HG02943 (cell line): Measurements from ENCODE around the gene MPI.
"Not testable (repeated sequence)": the region's sequence is repeated elsewhere in the genome, so short reads cannot be mapped to it uniquely, and the experiment has no call there.

Experiments used
- ATAC-seq: cut with Tn5 transposase; IDR thresholded peaks from one replicate; pipeline ENCODE4 v1.9.1; 2021; ENCODE audit warnings: mild to moderate bottlenecking, low read depth, moderate library complexity; ENCODE audit not compliant: unreplicated experiment

The MPI gene

DNA sequence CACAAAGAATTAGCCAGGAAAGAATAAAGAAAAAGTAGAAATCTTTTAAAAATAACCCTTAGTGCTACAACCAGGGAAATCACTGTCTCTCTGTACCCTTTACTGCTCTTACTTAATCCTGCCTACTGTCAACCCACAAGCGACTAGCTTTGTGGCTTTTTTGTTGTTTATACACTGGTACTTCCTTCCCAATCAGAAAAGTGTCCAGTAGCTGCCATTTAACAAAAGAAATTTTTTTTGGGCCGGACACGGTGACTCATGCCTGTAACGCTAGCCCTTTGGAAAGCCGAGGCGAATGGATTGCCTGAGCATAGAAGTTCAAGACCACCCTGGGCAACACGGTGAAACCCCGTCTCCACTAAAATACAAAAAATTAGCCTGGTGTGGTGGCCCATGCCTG, 30.6 kb downstream of the MPI start:
- no peak for ATAC-seq

DNA sequence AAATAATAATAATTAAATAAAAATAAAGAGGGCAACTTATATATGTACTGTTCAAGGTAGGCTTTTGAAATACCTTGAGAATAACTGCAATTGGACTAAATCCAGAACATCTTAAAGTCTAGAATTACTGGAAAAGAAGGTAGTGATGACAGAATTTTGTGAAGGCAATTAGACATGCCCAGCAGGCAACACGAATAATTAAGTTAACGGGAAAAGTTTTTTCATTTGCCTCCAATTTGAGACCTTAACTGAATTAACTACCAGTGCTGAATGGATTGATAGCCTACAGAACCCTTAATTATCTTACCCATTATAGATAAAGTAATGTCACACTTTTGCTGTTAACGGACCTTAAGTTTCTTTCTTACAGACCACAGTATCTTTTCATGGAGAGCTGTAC, 34.7 kb downstream of the MPI start:
- no peak for ATAC-seq

DNA sequence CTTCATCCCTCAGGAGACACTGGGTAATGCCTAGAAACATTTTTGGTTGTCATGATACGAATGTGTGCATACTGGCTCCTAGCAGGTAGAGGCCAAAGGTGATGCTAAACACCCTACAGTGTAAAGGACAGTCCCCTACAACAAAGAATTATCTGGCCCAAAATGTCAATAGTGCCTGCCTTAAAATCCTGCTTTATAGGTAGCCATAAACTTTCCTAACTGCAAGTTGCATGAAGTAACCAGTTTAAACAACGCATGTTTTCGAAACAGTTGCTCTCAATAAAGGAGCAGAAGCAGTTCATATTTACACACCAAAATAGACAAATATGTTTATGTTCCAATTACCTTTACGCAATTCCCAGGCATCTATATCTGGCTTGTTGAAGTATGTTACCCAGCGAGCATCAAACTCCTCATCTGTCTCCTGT, 38.9 kb downstream of the MPI start:
- ATAC-seq = no peak

DNA sequence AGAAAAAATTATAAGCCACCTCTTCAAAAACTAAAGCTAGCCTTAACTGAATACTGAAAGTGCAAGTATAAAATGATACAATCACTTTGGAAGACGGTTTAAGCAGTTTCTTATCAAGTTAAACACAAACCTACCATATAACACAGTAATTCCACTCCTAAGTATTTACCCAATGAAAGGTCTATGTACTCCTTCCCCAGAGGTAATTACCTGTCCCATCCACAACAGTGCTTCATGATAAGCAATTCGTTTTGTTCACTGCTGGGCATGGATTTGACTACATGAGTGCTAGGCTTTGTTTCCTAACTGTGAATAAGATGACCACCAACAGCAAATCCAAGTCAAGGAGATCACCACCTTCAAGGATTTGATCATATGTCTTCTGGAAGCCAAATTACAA, 43.7 kb downstream of the MPI start:
- no peak for ATAC-seq

DNA sequence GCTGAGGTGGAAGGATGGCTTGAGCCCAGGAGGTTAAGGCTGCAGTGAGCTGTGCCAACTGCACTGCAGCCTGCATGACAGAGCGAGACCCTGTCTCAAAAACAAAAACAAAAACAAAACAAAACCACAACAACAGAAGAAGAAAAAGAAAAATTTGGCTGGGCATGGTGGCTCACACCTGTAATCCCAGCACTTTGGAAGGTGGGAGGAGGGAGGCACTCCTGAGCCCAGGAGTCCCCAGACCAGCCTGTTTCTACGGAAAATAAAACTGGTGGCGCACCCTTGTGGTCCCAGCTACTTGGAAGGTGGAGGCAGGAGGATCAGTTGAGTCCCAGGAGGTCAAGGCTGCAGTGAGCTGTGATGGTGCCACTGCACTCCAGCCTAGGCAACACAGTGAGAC, 45.4 kb downstream of the MPI start:
- ATAC-seq = not testable (repeated sequence)

DNA sequence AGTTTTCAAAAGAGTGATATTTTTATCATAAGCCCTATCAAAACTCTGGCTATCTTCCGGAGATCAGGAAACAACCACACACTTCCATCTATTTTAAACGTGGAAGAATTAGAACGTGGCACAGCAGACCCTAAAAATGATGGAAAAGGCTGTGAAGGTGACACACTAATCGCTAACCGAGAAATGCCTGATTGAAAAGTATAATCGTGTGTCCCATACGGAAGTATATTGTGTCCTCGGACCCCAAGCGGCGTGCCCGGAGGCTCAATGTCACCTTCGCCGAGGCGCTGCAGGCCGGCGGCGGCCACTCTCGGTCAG, 47.4 kb downstream of the MPI start:
- no peak for ATAC-seq

DNA sequence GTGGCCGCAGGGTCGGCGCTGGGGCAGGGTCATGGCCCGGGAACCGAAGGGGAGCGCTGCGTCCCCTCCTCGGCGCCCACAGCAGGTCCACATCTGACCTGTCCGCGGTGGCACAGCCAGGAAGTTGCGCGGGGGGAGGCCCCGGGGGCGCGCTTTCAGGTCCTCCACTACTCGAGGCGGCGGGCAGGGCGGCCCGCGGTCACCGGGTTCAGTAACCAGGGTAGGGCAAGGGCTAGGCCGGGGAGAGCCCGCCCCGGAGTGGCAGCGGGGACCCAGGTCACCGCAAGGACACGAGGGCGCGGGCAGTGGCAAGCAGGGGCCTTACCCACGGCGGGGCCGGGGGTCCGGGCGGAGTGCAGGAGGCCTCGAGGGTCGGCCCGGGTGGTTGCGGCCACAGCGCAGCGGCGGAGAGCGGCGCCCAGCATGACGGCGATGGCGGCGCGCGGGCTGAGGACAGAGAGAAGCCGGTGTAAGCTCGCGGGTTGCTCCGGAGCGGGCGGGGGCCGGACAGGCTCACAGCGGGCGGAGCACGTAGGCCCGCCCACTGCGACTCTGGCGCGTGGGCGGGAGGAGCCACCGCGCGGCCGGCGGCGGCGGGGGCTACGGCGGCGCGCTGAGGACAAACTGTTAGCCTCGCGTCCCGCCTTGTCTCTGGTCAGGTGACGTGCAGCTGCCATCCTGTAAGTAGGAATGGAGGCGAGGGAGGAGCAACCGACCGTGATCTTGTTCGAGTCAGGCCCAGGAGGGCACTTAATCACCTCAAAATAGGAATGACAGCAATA, 47.9 kb downstream of the MPI start, which contains the start of gene COX5A:
Gene COX5A (minus strand): TSS at position 484 of the 782 bp plus-strand sequence. CDS start 59 bp downstream, at position 425.
- ATAC-seq = peak; percentile 84

DNA sequence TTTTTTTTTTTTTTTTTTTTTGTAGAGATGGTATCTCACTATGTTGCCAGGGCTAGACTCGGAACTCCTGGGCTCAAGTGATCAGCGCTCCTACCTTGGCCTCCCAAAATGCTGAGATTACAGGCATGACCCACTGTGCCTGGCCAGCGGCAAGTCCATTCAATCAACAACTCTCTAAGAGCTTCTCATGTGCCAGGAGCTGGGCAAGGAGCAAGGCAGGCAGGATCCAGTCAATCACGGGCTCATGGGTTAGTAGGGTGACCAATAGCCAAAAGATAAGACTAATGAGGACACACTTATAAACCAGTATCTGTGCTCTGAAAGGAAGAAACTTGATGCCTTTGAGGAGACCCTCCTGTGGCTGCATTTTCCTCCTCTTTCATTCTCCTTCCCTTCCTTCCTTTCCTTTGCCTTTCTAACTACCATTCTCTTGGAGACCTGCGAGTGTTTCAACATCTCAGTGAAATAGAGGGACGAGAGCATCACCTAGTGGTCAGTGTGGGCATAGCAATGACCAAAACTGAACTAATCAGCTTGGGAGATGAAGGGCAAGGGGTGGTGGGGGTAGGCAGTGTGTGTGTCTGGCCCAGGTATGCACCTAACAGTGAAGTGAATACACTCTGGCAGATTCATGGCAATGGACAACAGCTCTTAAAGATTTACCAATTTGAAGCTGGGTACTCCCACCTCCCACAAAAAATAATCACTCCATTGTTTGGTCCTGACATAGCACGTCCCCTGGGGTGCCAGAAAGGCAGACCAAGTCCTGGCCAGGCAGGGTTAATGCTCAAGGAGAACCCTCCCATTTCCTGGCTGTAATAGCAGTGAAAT, 60.5 kb downstream of the MPI start:
- no peak for ATAC-seq

DNA sequence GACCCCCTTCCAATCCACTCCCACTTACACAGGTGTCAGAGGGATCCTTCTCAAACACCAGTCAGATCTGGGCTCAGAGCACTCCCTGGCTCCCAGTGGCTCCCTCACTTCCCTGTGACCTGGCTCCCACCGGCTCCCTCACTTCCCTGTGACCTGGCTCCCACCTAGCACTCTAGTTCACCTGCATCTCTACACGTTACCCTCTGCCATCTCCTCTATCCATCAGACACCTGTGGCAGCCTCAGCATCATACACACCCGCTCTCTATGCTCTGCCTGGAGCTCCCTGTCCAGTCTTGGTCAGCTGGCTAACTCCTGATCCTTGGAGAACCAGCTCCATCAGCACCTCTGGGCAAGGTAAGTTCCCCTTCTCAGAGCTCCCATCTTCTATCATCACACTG, 61.2 kb downstream of the MPI start:
- no peak for ATAC-seq
